NK-92 (cell line): Measurements from ENCODE around the gene RNF212.

Source experiments
- DNase-seq: peaks from one replicate; lab custom pipeline; 2025; ENCODE audit not compliant: unreplicated experiment; lab: John Stamatoyannopoulos, UW

The RNF212 gene

GRCh38 chr4:1091561-1091995 lies 21.8 kb downstream of the RNF212 start:
- no peak for DNase-seq

GRCh38 chr4:1090465-1091440 lies 22.6 kb downstream of the RNF212 start:
- DNase-seq: no peak

- DNase-seq: no peak
Measured at GRCh38 chr4:1090036-1090435, 23.3 kb downstream of the RNF212 start.

GRCh38 chr4:1087371-1087770 lies 26.0 kb downstream of the RNF212 start:
- DNase-seq: no peak

GRCh38 chr4:1086011-1086410 lies 27.4 kb downstream of the RNF212 start:
- DNase-seq: no peak

- DNase-seq: no peak
Measured at GRCh38 chr4:1085404-1085799, 28.0 kb downstream of the RNF212 start.

GRCh38 chr4:1084796-1085403 lies 28.5 kb downstream of the RNF212 start:
- DNase-seq: no peak

- no peak for DNase-seq
Measured at GRCh38 chr4:1084394-1084793, 29.0 kb downstream of the RNF212 start.

- DNase-seq: no peak
Measured at GRCh38 chr4:1082215-1083182, 30.9 kb downstream of the RNF212 start.

GRCh38 chr4:1081689-1082040 lies 31.7 kb downstream of the RNF212 start:
- no peak for DNase-seq

GRCh38 chr4:1080961-1081688 lies 32.2 kb downstream of the RNF212 start:
- DNase-seq: no peak

- DNase-seq: no peak
Measured at GRCh38 chr4:1080432-1080831, 32.9 kb downstream of the RNF212 start.

- no peak for DNase-seq
Measured at GRCh38 chr4:1079711-1080265, 33.6 kb downstream of the RNF212 start.

GRCh38 chr4:1078490-1078889 lies 34.9 kb downstream of the RNF212 start:
- no peak for DNase-seq

GRCh38 chr4:1077711-1078477 lies 35.5 kb downstream of the RNF212 start:
- no peak for DNase-seq

GRCh38 chr4:1075809-1076699 lies 37.3 kb downstream of the RNF212 start:
- no peak for DNase-seq

GRCh38 chr4:1075225-1075624 lies 38.1 kb downstream of the RNF212 start:
- no peak for DNase-seq

- no peak for DNase-seq
Measured at GRCh38 chr4:1074077-1074476, 39.3 kb downstream of the RNF212 start.
